Heart right ventricle (tissue), 16 donors: Measurements from ENCODE around the gene HIBCH. TPM values are rescaled to one million over a fixed set of nuclear protein-coding genes. Genes with fewer than 3 reads are reported as not detected.

ENCODE experiments used
- ATAC-seq, 8 donors: fragments of 200-7000 bp; cut with Tn5 transposase; one replicate each; pipeline ENCODE4 v1.9.1; 2020; ENCODE audit warnings: mild to moderate bottlenecking in 8 of 8, moderate library complexity in 8 of 8, moderate number of reproducible peaks in 1 of 8
- DNase-seq, 2 donors: peaks; one replicate each; pipeline ENCODE4 v3.0.0-alpha.2; 2020
- H3K27ac ChIP-seq, 10 donors: fragments of 200-600 bp; sonication (generic) in 2 of 10; one replicate each; pipeline versions ENCODE4 v1.5.0 to v1.8.0; 2020 to 2022; ENCODE audit warnings: mild to moderate bottlenecking in 3 of 10
- H3K27me3 ChIP-seq, 7 donors: fragments of 200-600 bp; one replicate each; pipeline ENCODE4 v1.8.0; 2021 to 2022; ENCODE audit warnings: mild to moderate bottlenecking in 2 of 7
- H3K36me3 ChIP-seq, 9 donors: fragments of 200-600 bp; sonication (generic) in 1 of 9; one replicate each; pipeline versions ENCODE4 v1.5.0 to v1.8.0; 2020 to 2022; ENCODE audit warnings: mild to moderate bottlenecking in 2 of 9
- H3K4me1 ChIP-seq, 9 donors: fragments of 200-600 bp; sonication (generic) in 1 of 9; one replicate each; pipeline versions ENCODE4 v1.5.0 to v1.8.0; 2020 to 2022; ENCODE audit warnings: mild to moderate bottlenecking in 4 of 9
- H3K4me3 ChIP-seq, 10 donors: fragments of 200-600 bp; sonication (generic) in 2 of 10; one replicate each; pipeline versions ENCODE4 v1.5.0 to v1.8.0; 2020 to 2022; ENCODE audit warnings: mild to moderate bottlenecking in 7 of 10, moderate library complexity in 2 of 10
- H3K9me3 ChIP-seq, 11 donors: fragments of 200-600 bp in 10 of 11; sonication (generic) in 2 of 11; one replicate each; pipeline versions ENCODE4 v1.5.0 to v1.8.0; 2013 to 2022; ENCODE audit warnings: mild to moderate bottlenecking in 2 of 11, control low read depth in 1 of 11, moderate library complexity in 1 of 11
- CTCF ChIP-seq, 9 donors: fragments of 200-600 bp; sonication (generic) in 2 of 9; IDR thresholded peaks; one replicate each; pipeline versions ENCODE4 v1.5.0 to v1.8.0; 2021 to 2022; ENCODE audit warnings: antibody characterized with exemption in 9 of 9, mild to moderate bottlenecking in 5 of 9, moderate library complexity in 1 of 9
- WGBS, 2 donors: extraction: QIAGEN DNeasy Blood & Tissue Kit; methylation state at CpG; one replicate each; pipeline ENCODE4 v1.1.7; 2013; ENCODE audit warnings: inconsistent platforms in 1 of 2; 5-methylcytosine and 5-hydroxymethylcytosine counted together
- intact Hi-C, 10 donors: fragments of 100-400 bp; cut with DNase I; formaldehyde crosslinking; loops; one replicate each; pipeline versions ENCODE4 v1.11.1 to v1.14.2; 2022
- polyA plus RNA-seq, 2 donors: library from polyadenylated mRNA; stranded (reverse); fragments of 200-250 nt; gene quantifications; one replicate each; pipeline ENCODE4 v1.2.3, GENCODE V29; 2013
- total RNA-seq, 10 donors: library from RNA; stranded (reverse); fragmentation: NEBNext Ultra II Directional in 3 of 10; extraction: Animal tissue kit (Norgen Biotek cat#: 25700) in 3 of 10; gene quantifications; one replicate each; pipeline versions ENCODE4 v1.2.1 to v1.2.4, GENCODE V29; 2021 to 2023
- donor health status: Arrhythmogenic right ventricular cardiomyopathy.
- donor health status: ischemic (EF 13 %, LVEDD 7.1; RV severe dilation, severe dysfunction).
- donor health status: healthy with polysubstance abuse.
- donor health status: DM: no; HTN: yes; CAD: no.
- donor health status: DM: no; HTN: no; CAD: no.
- donor health status: ischemic (EF 25% LVEDD 6.9; RV normal size, moderate dysfunction).
- donor health status: ischemic (EF 25% LVEDD 5.7; RV mildly dilated, moderate dysfunction).
- donor health status: healthy.
- donor health status: DM: yes; HTN: yes; CAD: no.
- donor health status: Ischemic cardiomyopathy.
- donor health status: ischemic (EF 35%, LVEDD 5.7; RV mildly dilated, moderate dysfunction).
- donor health status: nonischemic (EF 11% LVEDD 7.7; RV severe dilation, severe dysfunction).
- donor health status: DM: yes; HTN: yes; CAD: no.
- donor health status: PGD.
- donor health status: ischemic (EF 29% LVEDD 5.4; RV normal size, mild dysfunction).
- donor health status: nonischemic (EF 23%, LVEDD 6.1; RV moderate dilation, normal function).

HIBCH gene
- total and polyA plus RNA-seq, 12 donors = 7.7 to 38.4 (median 24.8) TPM

DNA sequence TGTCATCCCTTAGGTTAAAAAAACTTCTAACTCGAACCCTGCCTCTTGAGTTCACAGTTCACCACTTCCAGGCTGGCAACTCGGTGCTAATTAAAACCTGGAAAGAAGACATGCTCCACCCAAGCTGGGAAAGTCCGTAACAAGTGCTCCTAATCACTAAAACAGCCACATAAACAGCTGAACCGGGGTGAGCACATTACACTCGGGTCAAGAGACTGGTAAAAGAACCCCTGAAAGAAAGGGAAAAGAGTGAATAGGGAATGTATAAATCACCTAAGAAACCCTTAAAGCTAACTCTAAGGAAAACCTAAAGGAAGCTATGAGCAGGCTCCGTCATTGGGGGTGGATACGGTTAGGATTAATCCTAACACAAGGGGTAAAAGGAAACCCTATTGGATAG, 102.0 kb downstream of the HIBCH start:
- ATAC-seq (no peak), DNase-seq (no peak)
- H3K27ac ChIP-seq = no peak overlapping the region
- H3K27me3 ChIP-seq = no peaks in the 10 kb centered on the region
- intact Hi-C loops = no loop called here
- H3K9me3 ChIP-seq = no peaks in the 10 kb centered on the region
- peaks cover 0 to 46% (median 12%) of the 10 kb centered on the region in 9 donors for H3K4me1 ChIP-seq
- no peak for TF ChIP-seq CTCF (IDR thresholded peaks at IDR 0.05)
- 77 to 82% methylated on average over 7 of the region's 7 CpGs for WGBS, 2 donors
- no peak overlapping the region for H3K4me3 ChIP-seq
- H3K36me3 ChIP-seq = peaks cover 0 to 20% (median 0%) of the 10 kb centered on the region in 9 donors

DNA sequence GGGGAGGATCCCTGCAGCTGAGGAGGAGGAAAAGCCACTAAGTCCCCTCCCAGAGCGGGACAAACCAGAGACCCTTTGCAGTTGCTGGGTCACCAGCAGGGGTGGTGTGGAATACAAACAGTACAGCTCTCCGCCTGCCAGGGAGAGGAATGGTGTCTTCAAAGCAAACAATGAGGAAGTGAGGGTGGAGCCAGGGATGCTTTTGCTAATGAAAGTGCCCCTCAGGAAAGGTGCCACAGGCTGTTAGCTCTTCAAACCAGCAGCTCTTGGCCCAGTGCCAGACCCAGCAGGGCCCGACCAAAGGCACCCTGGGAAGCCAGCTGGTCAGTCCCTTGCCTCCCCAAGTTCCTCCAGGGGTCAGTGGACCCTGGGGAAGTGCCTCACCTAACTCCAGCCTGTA, 102.8 kb downstream of the HIBCH start:
- no peak overlapping the region for H3K4me3 ChIP-seq
- peaks cover 0 to 46% (median 12%) of the 10 kb centered on the region in 9 donors for H3K4me1 ChIP-seq
- peak in 4 of 8 donors; percentile 3 to 46 (median 32) for ATAC-seq
- H3K36me3 ChIP-seq = peaks cover 0 to 25% (median 0%) of the 10 kb centered on the region in 9 donors
- no peaks in the 10 kb centered on the region for H3K27me3 ChIP-seq
- TF ChIP-seq CTCF (IDR thresholded peaks at IDR 0.05) = no peak
- peak overlapping the region in 2 of 10 donors; percentile 28 to 80 for H3K27ac ChIP-seq
- intact Hi-C loops = no loop called here
- peak in 1 of 2 donors; percentile 53 for DNase-seq
- WGBS, 2 donors = 39 to 63% methylated on average over 3 of the region's 3 CpGs
- no peaks in the 10 kb centered on the region for H3K9me3 ChIP-seq

- H3K9me3 ChIP-seq = no peaks in the 10 kb centered on the region
- TF ChIP-seq CTCF (IDR thresholded peaks at IDR 0.05) = no peak
- ATAC-seq (peak in 4 of 8 donors; percentile 26 to 46 (median 40)), DNase-seq (no peak)
- peaks cover 0 to 46% (median 12%) of the 10 kb centered on the region in 9 donors for H3K4me1 ChIP-seq
- intact Hi-C loops = no loop called here
- H3K27me3 ChIP-seq = no peaks in the 10 kb centered on the region
- peaks cover 0 to 31% (median 0%) of the 10 kb centered on the region in 9 donors for H3K36me3 ChIP-seq
- no peak overlapping the region for H3K4me3 ChIP-seq
- peak overlapping the region in 5 of 10 donors; percentile 7 to 80 (median 46) for H3K27ac ChIP-seq
- 36 to 47% methylated on average over 3 of the region's 3 CpGs for WGBS, 2 donors
These were observed 104.0 kb downstream of the HIBCH start for GRCh38 chr2:190215620-190216019.

GRCh38 chr2:190214426-190215194, 105.0 kb downstream of the HIBCH start:
- ATAC-seq = peak in 5 of 8 donors; percentile 48 to 72 (median 67)
- H3K27ac ChIP-seq = peak overlapping the region in 6 of 10 donors; percentile 7 to 80 (median 50)

More at GRCh38 chr2:190214426-190215194, 105.0 kb downstream of the HIBCH start:
- H3K27me3 ChIP-seq = no peaks in the 10 kb centered on the region
- H3K36me3 ChIP-seq = peaks cover 0 to 30% (median 0%) of the 10 kb centered on the region in 9 donors
- H3K9me3 ChIP-seq = no peaks in the 10 kb centered on the region
- 45 to 61% methylated on average over 7 of the region's 7 CpGs for WGBS, 2 donors
- peaks cover 0 to 46% (median 12%) of the 10 kb centered on the region in 9 donors for H3K4me1 ChIP-seq
- DNase-seq = peak in 1 of 2 donors; percentile 28
- no peak for TF ChIP-seq CTCF (IDR thresholded peaks at IDR 0.05)
- intact Hi-C loops = no loop called here
- H3K4me3 ChIP-seq = no peak overlapping the region
